Measurements from ENCODE around the gene CHMP6. TPM values are rescaled to one million over a fixed set of nuclear protein-coding genes. Genes with fewer than 3 reads are reported as not detected.

CHMP6 gene
- total RNA-seq, 4 donors from 2014 or later: 16.7 to 23.8 (median 22.1) TPM

DNA sequence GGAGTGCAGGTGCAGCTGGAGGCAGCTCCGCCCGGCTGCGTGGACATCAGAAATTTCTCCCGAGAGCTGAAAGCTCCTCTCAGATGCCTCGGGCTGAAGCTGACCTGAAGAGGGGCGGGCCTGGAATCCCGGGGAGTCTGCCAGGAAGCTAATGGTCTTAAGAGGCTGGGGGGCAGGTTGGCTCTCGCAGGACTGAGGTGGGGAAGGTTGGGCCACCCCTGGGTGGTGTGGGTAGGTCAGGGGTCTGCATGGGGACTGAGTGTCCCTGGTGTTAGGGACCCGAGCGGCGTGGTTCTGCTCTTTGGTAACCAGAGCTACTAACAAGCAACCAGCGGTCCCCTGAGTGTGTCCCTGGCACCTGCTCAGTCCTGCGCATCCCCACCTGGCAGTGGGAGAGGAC lies 3.5 kb downstream of the CHMP6 start:
- peaks cover 11 to 34% (median 25%) of the 10 kb centered on the region in 3 donors for H3K4me1 ChIP-seq
- peaks cover 29 to 55% (median 46%) of the 10 kb centered on the region in 3 donors for H3K36me3 ChIP-seq
- intact Hi-C loops (cut with DNase I): loop anchor here (10.0 kb wide), 1 partner anchor 110 kb away; no protein-coding TSS in a partner anchor
- TF ChIP-seq POLR2A (IDR thresholded peaks at IDR 0.05): no peak
- TF ChIP-seq, protein P1, sequence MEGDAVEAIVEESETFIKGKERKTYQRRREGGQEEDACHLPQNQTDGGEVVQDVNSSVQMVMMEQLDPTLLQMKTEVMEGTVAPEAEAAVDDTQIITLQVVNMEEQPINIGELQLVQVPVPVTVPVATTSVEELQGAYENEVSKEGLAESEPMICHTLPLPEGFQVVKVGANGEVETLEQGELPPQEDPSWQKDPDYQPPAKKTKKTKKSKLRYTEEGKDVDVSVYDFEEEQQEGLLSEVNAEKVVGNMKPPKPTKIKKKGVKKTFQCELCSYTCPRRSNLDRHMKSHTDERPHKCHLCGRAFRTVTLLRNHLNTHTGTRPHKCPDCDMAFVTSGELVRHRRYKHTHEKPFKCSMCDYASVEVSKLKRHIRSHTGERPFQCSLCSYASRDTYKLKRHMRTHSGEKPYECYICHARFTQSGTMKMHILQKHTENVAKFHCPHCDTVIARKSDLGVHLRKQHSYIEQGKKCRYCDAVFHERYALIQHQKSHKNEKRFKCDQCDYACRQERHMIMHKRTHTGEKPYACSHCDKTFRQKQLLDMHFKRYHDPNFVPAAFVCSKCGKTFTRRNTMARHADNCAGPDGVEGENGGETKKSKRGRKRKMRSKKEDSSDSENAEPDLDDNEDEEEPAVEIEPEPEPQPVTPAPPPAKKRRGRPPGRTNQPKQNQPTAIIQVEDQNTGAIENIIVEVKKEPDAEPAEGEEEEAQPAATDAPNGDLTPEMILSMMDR (IDR thresholded peaks at IDR 0.05): no peak
- no peak overlapping the region for H3K27ac ChIP-seq
- H3K27me3 ChIP-seq: no peaks in the 10 kb centered on the region
- DNase-seq: no peak
- no peaks in the 10 kb centered on the region for H3K9me3 ChIP-seq
- no peak overlapping the region for H3K4me3 ChIP-seq
- 93% methylated on average over 3 of the region's 13 CpGs; no CpG with 5 or more reads in 1 of the 2 donors for WGBS, 2 donors

- H3K9me3 ChIP-seq: no peaks in the 10 kb centered on the region
- intact Hi-C loops (cut with DNase I): loop anchor here (10.0 kb wide), 1 partner anchor 108 kb away; no protein-coding TSS in a partner anchor
- no peak overlapping the region for H3K4me3 ChIP-seq
- no peaks in the 10 kb centered on the region for H3K27me3 ChIP-seq
- no peak overlapping the region for H3K27ac ChIP-seq
- 88 to 90% methylated on average over 4 to 16 of the region's 25 CpGs for WGBS, 2 donors
- TF ChIP-seq, protein P1 (IDR thresholded peaks at IDR 0.05): no peak
- TF ChIP-seq POLR2A (IDR thresholded peaks at IDR 0.05): no peak
- H3K4me1 ChIP-seq: peaks cover 11 to 31% (median 21%) of the 10 kb centered on the region in 3 donors
- H3K36me3 ChIP-seq: peaks cover 29 to 62% (median 46%) of the 10 kb centered on the region in 3 donors
- DNase-seq: no peak
Observed at GRCh38 chr17:80996422-80997305, 5.0 kb downstream of the CHMP6 start.

- Histone ChIP-seq H3K4me1 (peaks cover 12 to 35% (median 29%) of the 10 kb centered on the region in 3 donors), H3K27me3 (no peaks in the 10 kb centered on the region), H3K9me3 (no peaks in the 10 kb centered on the region), H3K27ac (no peak overlapping the region), H3K4me3 (no peak overlapping the region), H3K36me3 (peaks cover 29 to 62% (median 46%) of the 10 kb centered on the region in 3 donors)
- DNase-seq: no peak
- TF ChIP-seq POLR2A (IDR thresholded peaks at IDR 0.05): no peak
- TF ChIP-seq, protein P1 (IDR thresholded peaks at IDR 0.05): no peak
- 81 to 85% methylated on average over 13 to 24 of the region's 32 CpGs for WGBS, 2 donors
- intact Hi-C loops (cut with DNase I): loop anchor here (10.0 kb wide), 1 partner anchor 107 kb away; no protein-coding TSS in a partner anchor
Observed at GRCh38 chr17:80997424-80998117, 5.9 kb downstream of the CHMP6 start.

DNA sequence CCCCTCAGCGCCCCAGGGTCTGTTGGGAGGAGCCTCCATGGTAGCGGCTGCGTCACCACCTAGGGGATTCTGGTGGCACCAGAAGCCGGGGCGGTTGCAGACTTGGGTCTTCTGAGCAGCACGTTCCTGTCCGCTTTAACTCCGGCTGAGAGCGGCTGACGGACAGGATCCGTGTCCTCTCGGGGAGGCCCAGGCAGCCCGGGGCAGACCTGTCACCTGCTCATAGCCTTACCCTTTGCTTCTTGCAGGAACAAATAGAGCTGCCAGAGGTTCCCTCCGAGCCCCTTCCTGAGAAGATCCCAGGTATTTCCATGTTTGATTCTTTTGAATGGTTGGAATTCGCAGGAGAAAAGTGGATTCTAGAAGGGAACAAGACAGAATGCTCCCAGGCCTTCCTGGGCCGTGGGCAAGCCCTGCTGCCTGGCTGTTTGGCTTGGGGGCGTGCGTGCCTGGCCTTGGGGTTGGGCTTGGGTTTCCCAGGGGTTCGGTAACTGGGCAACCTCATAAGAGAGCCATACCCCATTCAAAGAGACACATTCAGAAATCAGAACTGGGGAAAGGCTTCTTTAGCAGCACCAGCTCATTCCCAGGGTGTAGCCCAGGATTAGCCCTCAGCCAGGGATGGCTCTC lies 6.6 kb downstream of the CHMP6 start:
- 78 to 90% methylated on average over 2 to 3 of the region's 19 CpGs for WGBS, 2 donors
- Histone ChIP-seq H3K27me3 (peaks cover 0 to 6% (median 0%) of the 10 kb centered on the region in 4 donors), H3K36me3 (peaks cover 29 to 62% (median 46%) of the 10 kb centered on the region in 3 donors), H3K4me1 (peaks cover 6 to 35% (median 24%) of the 10 kb centered on the region in 3 donors), H3K27ac (no peak overlapping the region), H3K4me3 (no peak overlapping the region), H3K9me3 (no peaks in the 10 kb centered on the region)
- TF ChIP-seq POLR2A (IDR thresholded peaks at IDR 0.05): no peak
- TF ChIP-seq, protein P1 (IDR thresholded peaks at IDR 0.05): no peak
- no peak for DNase-seq
- intact Hi-C loops (cut with DNase I): loop anchor here (10.0 kb wide), 1 partner anchor 107 kb away; no protein-coding TSS in a partner anchor

Measured in esophagus squamous epithelium (tissue), 5 donors.